Activated CD8-positive, alpha-beta T cell treated with anti-CD3 and anti-CD28 coated beads for 36 hours (primary cell): ENCODE measurements around the gene KDM2A. TPM values are rescaled to one million over a fixed set of nuclear protein-coding genes. Genes with fewer than 3 reads are reported as not detected.

Experiments
- ATAC-seq: fragments of 200-7000 bp; cut with Tn5 transposase; one replicate; pipeline ENCODE4 v1.10.0; 2021; ENCODE audit warnings: mild to moderate bottlenecking, moderate library complexity
- CTCF ChIA-PET: fragments of 350-600 bp; sonication (Branson Sonifier 250); formaldehyde crosslinking; loops from one replicate; lab custom pipeline; 2021; ENCODE audit warnings: antibody characterized with exemption; lab: Charles Lee
- POLR2A ChIA-PET: fragments of 350-600 bp; sonication (Branson Sonifier 250); formaldehyde crosslinking; loops from one replicate; lab custom pipeline; 2021; ENCODE audit warnings: antibody characterized with exemption; lab: Charles Lee
- DNase-seq: peaks from one replicate; pipeline ENCODE4 v3.0.0-alpha.2; 2020
- H3K27ac Mint-ChIP-seq: one replicate; pipeline ENCODE4 v1.8.0; 2021; ENCODE audit warnings: mild to moderate bottlenecking, mixed read lengths
- H3K27me3 Mint-ChIP-seq: one replicate; pipeline ENCODE4 v1.8.0; 2021; ENCODE audit warnings: mixed read lengths
- H3K36me3 Mint-ChIP-seq: one replicate; pipeline ENCODE4 v1.8.0; 2021; ENCODE audit warnings: low read depth, mixed read lengths
- H3K4me1 Mint-ChIP-seq: one replicate; pipeline ENCODE4 v1.8.0; 2021; ENCODE audit warnings: low read depth, mixed read lengths
- H3K4me3 Mint-ChIP-seq: one replicate; pipeline ENCODE4 v1.8.0; 2021; ENCODE audit warnings: mild to moderate bottlenecking, moderate library complexity, mixed read lengths
- H3K9me3 Mint-ChIP-seq: one replicate; pipeline ENCODE4 v1.8.0; 2021; ENCODE audit warnings: mixed read lengths
- CTCF ChIP-seq: fragments of 200-600 bp; IDR thresholded peaks from one replicate; pipeline ENCODE4 v1.8.0; 2022; ENCODE audit warnings: antibody characterized with exemption, mild to moderate bottlenecking
- intact Hi-C: fragments of 100-400 bp; cut with micrococcal nuclease; formaldehyde crosslinking; loops from one replicate; pipeline ENCODE4 v1.10.0; 2022
- total RNA-seq, 2 experiments: library from RNA; stranded (reverse); gene quantifications; one replicate each; pipeline ENCODE4 v1.2.3, GENCODE V29; 2021

The KDM2A gene
- total RNA-seq, 2 experiments from 2014 or later = 79.6 to 88.1 TPM

DNA sequence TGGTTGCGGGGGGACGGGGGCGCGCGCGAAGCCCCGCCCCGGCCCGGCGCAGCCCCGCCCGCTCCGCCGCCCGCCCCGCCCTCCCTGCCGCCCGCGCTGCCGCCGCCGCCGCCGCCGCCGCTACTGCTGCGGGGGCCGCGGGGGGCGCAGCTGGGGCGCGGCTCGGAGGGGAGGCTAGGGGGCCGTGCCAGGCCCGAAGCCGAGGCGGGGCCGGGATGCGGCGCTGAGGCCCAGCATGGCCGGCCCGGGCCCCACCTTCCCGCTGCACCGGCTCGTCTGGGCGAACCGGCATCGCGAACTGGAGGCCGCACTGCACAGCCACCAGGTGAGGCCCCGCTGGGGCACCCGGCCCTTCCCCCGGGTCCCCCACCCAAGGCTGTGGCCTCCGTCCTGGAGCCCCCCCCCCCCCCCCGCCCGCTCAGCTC is 170.2 kb downstream of the KDM2A start, which contains the start of gene ANKRD13D:
TSS of gene ANKRD13D (plus strand) at position 78 of the 425 bp plus-strand sequence. CDS start at position 236, 158 bp downstream.
- ChIA-PET POLR2A (interaction anchor here (1.1 to 9.2 kb wide), 10 partner anchors 12 to 148 kb away, joined by 3 to 308 read pairs (median 10); partner anchors contain the start of genes GRK2, PTPRCAP, RAD9A and SSH3), CTCF (interaction anchor here (1.0 to 4.9 kb wide), 9 partner anchors 13 to 93 kb away, joined by 3 to 55 read pairs (median 4); partner anchors contain the start of gene SSH3)
- DNase-seq (no peak), ATAC-seq (peak; percentile 43)
- Mint-ChIP-seq H3K4me3 (peak within 1 kb of the TSS; percentile 93), H3K9me3 (no peaks in the 10 kb centered on the region), H3K27me3 (no peaks in the 10 kb centered on the region), H3K36me3 (peaks cover 59% of the 10 kb centered on the region), H3K4me1 (peaks cover 63% of the 10 kb centered on the region), H3K27ac (peak within 1 kb of the TSS; percentile 99)
- no peak for TF ChIP-seq CTCF
- intact Hi-C loops = loop anchor here (2.0 kb wide), 1 partner anchor 18 kb away; no protein-coding TSS in a partner anchor

DNA sequence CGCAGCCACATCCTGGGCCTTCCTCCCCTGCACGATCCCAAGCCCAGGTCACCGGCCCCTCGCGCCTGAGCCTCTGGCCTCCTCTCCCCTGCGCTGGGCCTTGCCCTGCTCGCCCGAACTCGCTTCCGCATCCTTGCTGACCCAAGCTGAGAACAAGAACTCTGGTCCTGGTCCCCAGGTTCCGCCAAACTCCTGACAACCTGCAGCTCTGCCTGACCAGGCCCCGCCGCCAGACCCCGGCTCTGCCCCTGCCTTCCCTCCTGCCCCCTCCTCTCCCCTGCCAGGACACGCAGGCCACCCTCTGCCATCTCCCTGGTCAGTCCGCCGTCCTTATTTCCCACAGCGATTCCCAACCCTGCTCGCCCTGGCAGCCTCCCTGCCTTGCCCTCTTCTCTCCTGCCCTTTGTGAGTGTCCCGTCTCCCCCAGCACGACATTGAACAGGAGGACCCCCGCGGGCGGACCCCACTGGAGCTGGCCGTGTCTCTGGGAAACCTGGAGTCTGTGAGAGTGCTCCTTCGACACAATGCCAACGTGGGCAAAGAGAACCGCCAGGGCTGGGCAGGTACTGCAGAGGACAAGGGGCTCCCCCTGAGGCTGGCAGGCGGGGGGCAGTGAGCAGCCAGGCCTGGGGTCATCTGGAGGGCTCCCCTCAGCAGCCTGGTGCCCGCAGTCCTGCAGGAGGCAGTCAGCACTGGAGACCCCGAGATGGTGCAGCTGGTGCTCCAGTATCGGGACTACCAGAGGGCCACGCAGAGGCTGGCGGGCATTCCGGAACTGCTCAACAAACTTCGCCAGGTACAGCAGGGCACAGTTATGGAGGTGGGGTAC is 170.8 kb downstream of the KDM2A start:
- intact Hi-C loops = loop anchor here (2.0 kb wide), 1 partner anchor 19 kb away; no protein-coding TSS in a partner anchor
- no peak for TF ChIP-seq CTCF
- H3K4me3 Mint-ChIP-seq = peak overlapping the region; percentile 93
- peak overlapping the region; percentile 91 for H3K27ac Mint-ChIP-seq
- DNase-seq (no peak), ATAC-seq (no peak)
- ChIA-PET POLR2A (interaction anchor here (0.7 to 9.2 kb wide), 11 partner anchors 12 to 195 kb away, joined by 3 to 308 read pairs (median 10); partner anchors contain the start of genes GRK2, PTPRCAP and SSH3), CTCF (interaction anchor here (0.7 to 4.9 kb wide), 8 partner anchors 13 to 92 kb away, joined by 3 to 55 read pairs (median 6); partner anchors contain the start of gene SSH3)
- H3K4me1 Mint-ChIP-seq = peaks cover 62% of the 10 kb centered on the region
- H3K9me3 Mint-ChIP-seq = peaks cover under 1% of the 10 kb centered on the region
- no peaks in the 10 kb centered on the region for H3K27me3 Mint-ChIP-seq
- peaks cover 60% of the 10 kb centered on the region for H3K36me3 Mint-ChIP-seq

DNA sequence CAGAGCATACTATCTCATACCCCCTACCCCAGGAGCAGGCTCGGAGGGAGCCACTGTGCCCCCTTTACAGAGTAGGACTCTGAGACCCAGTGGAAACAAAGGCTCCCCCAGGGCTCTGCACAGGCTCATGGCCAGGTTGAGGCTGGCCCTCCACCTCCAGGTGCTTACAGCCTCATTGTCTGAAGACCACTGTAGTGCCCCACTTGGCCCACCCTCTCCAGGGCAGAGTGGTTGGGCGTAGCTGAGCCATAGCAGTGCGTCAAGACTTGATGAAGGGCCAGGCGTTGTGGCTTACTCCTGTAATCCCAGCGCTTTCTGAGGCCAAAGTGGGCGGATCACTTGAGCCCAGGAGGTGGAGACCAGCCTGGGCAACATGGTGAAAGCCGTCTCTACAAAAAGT is 171.7 kb downstream of the KDM2A start:
- POLR2A ChIA-PET = interaction anchor here (1.8 to 9.2 kb wide), 5 partner anchors 11 to 27 kb away, joined by 6 to 308 read pairs (median 11); partner anchors contain the start of genes GRK2 and SSH3
- intact Hi-C loops = no loop called here
- CTCF ChIA-PET = interaction anchor here (0.6 to 4.9 kb wide), 5 partner anchors 27 to 339 kb away, joined by 3 to 28 read pairs (median 4); partner anchors contain the start of gene NUDT8
- peak overlapping the region; percentile 49 for H3K27ac Mint-ChIP-seq
- H3K9me3 Mint-ChIP-seq = peaks cover 3% of the 10 kb centered on the region
- peaks cover 64% of the 10 kb centered on the region for H3K36me3 Mint-ChIP-seq
- peak overlapping the region; percentile 93 for H3K4me3 Mint-ChIP-seq
- no peak for ATAC-seq
- H3K27me3 Mint-ChIP-seq = no peaks in the 10 kb centered on the region
- H3K4me1 Mint-ChIP-seq = peaks cover 56% of the 10 kb centered on the region
- no peak for DNase-seq
- no peak for TF ChIP-seq CTCF

DNA sequence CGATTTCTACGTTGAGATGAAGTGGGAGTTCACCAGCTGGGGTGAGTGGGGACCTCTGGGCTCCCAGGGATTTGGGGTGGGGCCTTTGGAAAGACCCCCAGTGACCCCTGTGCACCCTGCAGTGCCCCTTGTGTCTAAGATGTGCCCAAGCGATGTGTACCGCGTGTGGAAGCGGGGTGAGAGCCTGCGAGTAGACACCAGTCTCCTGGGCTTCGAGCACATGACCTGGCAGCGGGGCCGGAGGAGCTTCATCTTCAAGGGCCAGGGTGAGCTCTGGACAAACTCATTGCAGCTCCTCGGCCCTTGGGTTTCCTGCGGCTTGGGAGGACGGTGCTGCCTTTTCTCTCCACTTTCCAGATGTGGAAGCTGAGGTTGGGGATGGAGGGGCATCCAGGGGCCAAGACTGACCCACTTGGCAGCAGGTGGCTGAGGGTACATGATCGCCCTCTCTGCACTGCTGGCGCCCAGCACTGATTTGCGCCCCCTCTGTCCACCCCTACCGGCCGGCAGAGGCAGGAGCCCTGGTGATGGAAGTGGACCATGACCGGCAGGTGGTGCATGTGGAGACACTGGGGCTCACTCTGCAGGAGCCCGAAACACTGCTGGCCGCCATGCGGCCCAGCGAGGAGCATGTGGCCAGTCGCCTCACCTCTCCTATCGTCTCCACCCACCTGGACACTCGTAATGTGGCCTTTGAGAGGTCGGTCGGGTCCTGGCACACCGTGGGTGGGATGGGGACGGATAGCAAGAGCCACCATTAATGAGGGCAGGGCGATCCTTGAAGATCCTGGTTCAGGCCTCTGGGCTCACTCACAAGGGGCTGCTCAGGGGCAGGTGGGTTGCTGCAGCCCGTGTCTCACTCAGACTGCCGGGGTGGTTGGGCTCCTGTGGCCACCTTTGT is 172.7 kb downstream of the KDM2A start:
- ATAC-seq (no peak), DNase-seq (no peak)
- H3K4me3 Mint-ChIP-seq = no peak overlapping the region
- H3K36me3 Mint-ChIP-seq = peaks cover 68% of the 10 kb centered on the region
- H3K27ac Mint-ChIP-seq = no peak overlapping the region
- no peaks in the 10 kb centered on the region for H3K27me3 Mint-ChIP-seq
- intact Hi-C loops = no loop called here
- TF ChIP-seq CTCF = no peak
- ChIA-PET CTCF (interaction anchor here (0.7 to 4.9 kb wide), 8 partner anchors 11 to 102 kb away, joined by 3 to 28 read pairs (median 4); partner anchors contain the start of genes GRK2 and SSH3), POLR2A (interaction anchor here (2.0 to 9.2 kb wide), 4 partner anchors 10 to 26 kb away, joined by 10 to 308 read pairs (median 50); partner anchors contain the start of genes GRK2 and SSH3)
- H3K9me3 Mint-ChIP-seq = peaks cover 13% of the 10 kb centered on the region
- peaks cover 49% of the 10 kb centered on the region for H3K4me1 Mint-ChIP-seq
